ENCODE results near the gene DIDO1. TPM values are rescaled to one million over a fixed set of nuclear protein-coding genes. Genes with fewer than 3 reads are reported as not detected.

DIDO1 gene
- total and polyA plus RNA-seq, 2 of the 13 experiments (the other 11 are each of a cell fraction or from before 2014, with no cell fraction given), result 75.0 to 75.1 TPM

GRCh38 chr20:62952968-62953838 lies 26.9 kb upstream of the DIDO1 start (continued):
- TF ChIP-seq ZNF142 (CRISPR knock-in tag; IDR thresholded peaks at IDR 0.05) (peak; percentile 77; the same call in 1 of the 2 replicates), HNRNPLL (IDR thresholded peaks at IDR 0.05; ENCODE audit: low read depth, low read length, poor library complexity, severe bottlenecking) (no peak), ZNF740 (CRISPR knock-in tag; IDR thresholded peaks at IDR 0.05) (peak; percentile 97), TCF7L2 (IDR thresholded peaks at IDR 0.05; ENCODE audit: low read depth, low read length) (no peak), ZNF687 (CRISPR knock-in tag; IDR thresholded peaks at IDR 0.05) (peak; percentile 22), ZNF432 (CRISPR knock-in tag; IDR thresholded peaks at IDR 0.05; ENCODE audit: borderline replicate concordance) (peak; percentile 85; the same call in 1 of the 2 replicates), MNT (IDR thresholded peaks at IDR 0.05) (no peak), AHR (CRISPR knock-in tag; IDR thresholded peaks at IDR 0.05) (no peak; the same call in 1 of the 2 replicates), TBX2 (CRISPR knock-in tag; IDR thresholded peaks at IDR 0.05; ENCODE audit: borderline replicate concordance) (no peak), TRIM24 (CRISPR knock-in tag; IDR thresholded peaks at IDR 0.05) (no peak), ZNF331 (CRISPR knock-in tag; IDR thresholded peaks at IDR 0.05) (0 out of 2 replicates have a peak, but pooled peaks have one; percentile 13), ZNF629 (CRISPR knock-in tag; conservative IDR thresholded peaks at IDR 0.05) (no peak), GTF3A (CRISPR knock-in tag; conservative IDR thresholded peaks at IDR 0.05) (no peak; the same call in 1 of the 2 replicates), ZNF326 (CRISPR knock-in tag; IDR thresholded peaks at IDR 0.05; ENCODE audit: borderline replicate concordance) (0 out of 2 replicates have a peak, but pooled peaks have one; percentile 30), SOX5 (CRISPR knock-in tag; IDR thresholded peaks at IDR 0.05; ENCODE audit: borderline replicate concordance) (0 out of 2 replicates have a peak, but pooled peaks have one; percentile 28)

Measured in HepG2 (cell line).